Measurements from ENCODE around the gene BRD2. TPM values are rescaled to one million over a fixed set of nuclear protein-coding genes. Genes with fewer than 3 reads are reported as not detected.
A peak's percentile ranks its signal among the peaks of the same experiment; 100 is the strongest.

The BRD2 gene
- total and polyA plus RNA-seq, 9 of the 15 experiments (the other 6 are each of a cell fraction or from before 2014, with no cell fraction given): 19.0 to 252 (median 181) TPM

GRCh38 chr6:32984622-32985389 lies 16.4 kb downstream of the BRD2 start (continued):
- no peak for TF ChIP-seq JUN (IDR thresholded peaks at IDR 0.05; ENCODE audit: borderline replicate concordance, low read depth, low read length)
- no peak for TF ChIP-seq JUN (CRISPR knock-in tag; IDR thresholded peaks at IDR 0.05; ENCODE audit: borderline replicate concordance)
- no peak for TF ChIP-seq BACH1 (tag; IDR thresholded peaks at IDR 0.05)
- TF ChIP-seq RFX7 (CRISPR knock-in tag; IDR thresholded peaks at IDR 0.05): no peak
- TF ChIP-seq ARID3B (CRISPR knock-in tag; IDR thresholded peaks at IDR 0.05; ENCODE audit: borderline replicate concordance): no peak
- no peak for TF ChIP-seq DDX20 (tag; IDR thresholded peaks at IDR 0.05; ENCODE audit: low read depth)
- TF ChIP-seq, protein P1, sequence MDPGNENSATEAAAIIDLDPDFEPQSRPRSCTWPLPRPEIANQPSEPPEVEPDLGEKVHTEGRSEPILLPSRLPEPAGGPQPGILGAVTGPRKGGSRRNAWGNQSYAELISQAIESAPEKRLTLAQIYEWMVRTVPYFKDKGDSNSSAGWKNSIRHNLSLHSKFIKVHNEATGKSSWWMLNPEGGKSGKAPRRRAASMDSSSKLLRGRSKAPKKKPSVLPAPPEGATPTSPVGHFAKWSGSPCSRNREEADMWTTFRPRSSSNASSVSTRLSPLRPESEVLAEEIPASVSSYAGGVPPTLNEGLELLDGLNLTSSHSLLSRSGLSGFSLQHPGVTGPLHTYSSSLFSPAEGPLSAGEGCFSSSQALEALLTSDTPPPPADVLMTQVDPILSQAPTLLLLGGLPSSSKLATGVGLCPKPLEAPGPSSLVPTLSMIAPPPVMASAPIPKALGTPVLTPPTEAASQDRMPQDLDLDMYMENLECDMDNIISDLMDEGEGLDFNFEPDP (CRISPR knock-in tag; IDR thresholded peaks at IDR 0.05): no peak
- no peak for TF ChIP-seq CBX1 (IDR thresholded peaks at IDR 0.05; ENCODE audit: low read depth)
- TF ChIP-seq NCOA1 (IDR thresholded peaks at IDR 0.05; ENCODE audit: low read depth): no peak
- TF ChIP-seq GABPA (tag; conservative IDR thresholded peaks at IDR 0.05; ENCODE audit: low read depth): no peak
- no peak for TF ChIP-seq GATAD2B (IDR thresholded peaks at IDR 0.05; ENCODE audit: borderline replicate concordance)
- TF ChIP-seq GATAD2A (IDR thresholded peaks at IDR 0.05): no peak
- no peak for TF ChIP-seq ZNF780A (CRISPR knock-in tag; IDR thresholded peaks at IDR 0.05)
- TF ChIP-seq, protein P2, sequence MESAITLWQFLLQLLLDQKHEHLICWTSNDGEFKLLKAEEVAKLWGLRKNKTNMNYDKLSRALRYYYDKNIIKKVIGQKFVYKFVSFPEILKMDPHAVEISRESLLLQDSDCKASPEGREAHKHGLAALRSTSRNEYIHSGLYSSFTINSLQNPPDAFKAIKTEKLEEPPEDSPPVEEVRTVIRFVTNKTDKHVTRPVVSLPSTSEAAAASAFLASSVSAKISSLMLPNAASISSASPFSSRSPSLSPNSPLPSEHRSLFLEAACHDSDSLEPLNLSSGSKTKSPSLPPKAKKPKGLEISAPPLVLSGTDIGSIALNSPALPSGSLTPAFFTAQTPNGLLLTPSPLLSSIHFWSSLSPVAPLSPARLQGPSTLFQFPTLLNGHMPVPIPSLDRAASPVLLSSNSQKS (CRISPR knock-in tag; IDR thresholded peaks at IDR 0.05): no peak
- TF ChIP-seq MYNN (IDR thresholded peaks at IDR 0.05): peak; percentile 62; the same call in 1 of the 2 replicates
- no peak for TF ChIP-seq MYNN (CRISPR knock-in tag; IDR thresholded peaks at IDR 0.05)
- no peak for TF ChIP-seq RBM14 (IDR thresholded peaks at IDR 0.05; ENCODE audit: borderline replicate concordance, insufficient read depth, low read depth, low read length)
- TF ChIP-seq CLOCK (CRISPR knock-in tag; IDR thresholded peaks at IDR 0.05; ENCODE audit: borderline replicate concordance): no peak
- no peak for TF ChIP-seq ZFX (CRISPR knock-in tag; IDR thresholded peaks at IDR 0.05)
- TF ChIP-seq ARID2 (IDR thresholded peaks at IDR 0.05): peak; percentile 93
- no peak for TF ChIP-seq HNRNPLL (IDR thresholded peaks at IDR 0.05; ENCODE audit: low read depth, low read length, poor library complexity, severe bottlenecking)
- no peak for TF ChIP-seq GTF2B (IDR thresholded peaks at IDR 0.05; ENCODE audit: extremely low read depth, insufficient read length)

Data from K562 (cell line).